GM19239 (cell line): ENCODE data around the gene TM4SF4.
A peak's percentile ranks its signal among the peaks of the same experiment; 100 is the strongest.

Experiments used
- DNase-seq: peaks from one replicate; pipeline ENCODE4 v3.0.0; 2011; ENCODE audit warnings: low spot score; ENCODE audit not compliant: insufficient read length
- FAIRE-seq: peaks from 2 replicates; lab custom pipeline; 2011; peaks lifted over from hg19 to GRCh38; lab: Jason Lieb, UNC

Gene TM4SF4

DNA sequence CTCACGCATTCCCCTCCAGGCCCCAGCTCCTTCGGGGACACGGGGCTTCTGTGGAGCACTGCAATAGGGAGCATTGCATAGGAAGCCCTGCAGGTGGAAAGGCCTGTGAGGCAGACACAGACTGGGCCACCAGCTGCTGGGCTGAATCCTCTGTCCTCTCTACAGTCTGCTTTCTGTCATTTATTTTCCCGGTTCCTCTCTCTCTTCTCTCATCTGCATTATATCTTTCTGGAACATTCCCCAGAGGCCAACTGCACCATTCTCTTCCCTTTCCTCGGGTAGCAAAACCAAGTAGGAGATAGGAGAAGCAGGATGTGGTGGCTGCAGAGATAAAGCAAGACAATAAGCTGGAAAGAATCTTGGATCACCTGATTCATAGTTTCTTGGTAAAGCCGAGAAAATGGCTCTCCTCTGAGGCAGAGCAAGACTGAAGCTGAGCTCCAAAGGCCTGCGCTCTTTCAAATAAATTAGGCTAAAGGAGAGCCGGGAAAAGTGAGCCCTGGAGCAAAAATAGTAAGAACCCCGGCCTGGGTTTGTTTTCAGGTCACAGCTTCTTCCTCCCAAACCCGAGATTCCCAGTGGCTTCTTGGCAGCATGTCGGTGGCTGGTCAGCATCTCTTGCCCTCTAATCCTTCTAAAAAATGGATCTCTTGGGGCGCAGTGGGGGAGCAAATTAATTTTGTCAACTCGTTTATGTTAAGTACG lies 5.3 kb downstream of the TM4SF4 start:
- no peak for DNase-seq
- no peak for FAIRE-seq

DNA sequence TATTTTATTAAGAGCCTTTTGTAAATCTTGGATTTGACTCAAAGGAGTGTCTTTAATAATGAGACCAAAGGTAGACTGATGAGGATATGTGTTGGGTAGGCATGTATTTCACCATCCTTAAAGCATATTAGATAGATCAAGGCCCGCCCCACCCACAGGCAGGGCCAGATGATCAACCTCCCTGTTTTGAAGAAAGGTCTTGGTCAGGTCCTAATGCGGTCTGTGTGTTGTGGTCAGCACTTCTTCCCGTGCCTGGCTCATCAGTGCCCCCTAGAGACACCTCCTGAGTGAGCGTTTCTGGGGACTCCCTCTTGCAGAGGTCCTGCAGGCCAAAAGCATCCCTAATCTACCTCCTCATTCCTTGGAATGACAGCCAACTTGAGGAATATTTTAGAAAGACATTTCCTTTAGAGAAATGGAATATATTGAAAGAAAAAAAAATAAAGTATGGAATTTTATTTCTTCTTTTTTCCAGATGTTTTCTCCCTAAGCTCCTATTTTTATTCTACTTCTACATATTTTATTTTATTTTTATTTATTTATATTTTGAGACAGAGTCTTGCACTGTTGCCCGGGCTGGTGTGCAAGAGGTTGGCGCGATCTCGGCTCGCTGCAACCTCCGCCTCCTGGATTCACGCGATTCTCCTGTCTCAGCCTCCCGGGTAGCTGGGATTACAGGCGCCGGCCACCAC lies 6.0 kb downstream of the TM4SF4 start:
- FAIRE-seq (peak; percentile 90), DNase-seq (peak; percentile 57)

DNA sequence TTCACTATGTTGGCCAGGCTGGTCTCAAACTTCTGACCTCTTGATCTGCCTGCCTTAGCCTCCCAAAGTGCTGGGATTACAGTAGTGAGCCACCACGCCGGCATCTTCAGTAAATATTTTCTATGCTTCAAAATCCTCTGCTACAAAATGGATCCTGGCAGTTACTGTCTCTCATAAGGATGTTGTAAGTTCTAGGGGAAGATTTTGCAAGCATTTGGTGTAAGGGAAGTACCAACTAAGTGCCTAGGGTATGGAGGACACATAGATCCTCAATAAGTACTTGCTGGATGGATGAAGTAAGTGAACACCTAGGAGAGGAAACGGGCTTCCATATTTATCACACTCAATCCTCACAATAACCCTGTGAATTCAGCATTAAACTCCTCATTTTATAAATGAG lies 6.6 kb downstream of the TM4SF4 start:
- FAIRE-seq (no peak), DNase-seq (no peak)

DNA sequence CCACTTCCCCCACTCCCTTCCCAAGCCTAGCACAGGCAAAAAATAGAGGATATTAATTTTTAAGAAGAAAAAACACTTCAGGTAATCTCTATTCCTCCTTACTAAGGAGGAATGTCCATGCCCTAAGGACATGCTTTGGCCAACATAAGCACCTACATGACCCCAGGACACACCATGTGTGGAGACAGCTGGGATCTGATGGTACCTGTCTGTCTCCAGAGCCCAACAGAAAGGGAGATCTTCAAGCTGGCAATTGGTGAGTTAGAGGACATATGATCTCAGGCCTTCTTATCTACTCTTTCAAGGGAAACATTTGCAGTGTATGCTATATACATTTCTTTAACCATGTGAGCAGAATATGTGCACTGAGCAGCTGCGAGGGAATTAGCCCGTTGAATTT lies 7.0 kb downstream of the TM4SF4 start:
- DNase-seq, result no peak
- no peak for FAIRE-seq

DNA sequence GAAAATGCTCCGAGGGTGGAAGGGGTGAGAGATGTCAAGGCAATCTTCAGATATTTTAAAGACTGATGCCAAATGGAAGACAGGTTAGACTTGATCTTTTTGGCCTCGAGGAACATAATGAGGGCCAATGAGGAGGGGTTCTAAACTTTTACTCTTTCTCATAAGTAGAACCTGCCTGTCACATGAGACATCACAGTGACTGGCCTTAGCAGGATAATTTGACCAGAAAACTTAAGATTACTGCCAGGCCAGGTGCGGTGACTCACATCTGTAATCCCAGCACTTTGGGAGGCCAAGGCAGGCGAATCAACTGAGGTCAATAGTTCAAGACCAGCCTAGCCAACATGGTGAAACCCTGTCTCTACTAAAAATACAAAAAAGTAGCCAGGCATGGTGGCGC lies 12.2 kb downstream of the TM4SF4 start:
- DNase-seq (no peak), FAIRE-seq (no peak)

DNA sequence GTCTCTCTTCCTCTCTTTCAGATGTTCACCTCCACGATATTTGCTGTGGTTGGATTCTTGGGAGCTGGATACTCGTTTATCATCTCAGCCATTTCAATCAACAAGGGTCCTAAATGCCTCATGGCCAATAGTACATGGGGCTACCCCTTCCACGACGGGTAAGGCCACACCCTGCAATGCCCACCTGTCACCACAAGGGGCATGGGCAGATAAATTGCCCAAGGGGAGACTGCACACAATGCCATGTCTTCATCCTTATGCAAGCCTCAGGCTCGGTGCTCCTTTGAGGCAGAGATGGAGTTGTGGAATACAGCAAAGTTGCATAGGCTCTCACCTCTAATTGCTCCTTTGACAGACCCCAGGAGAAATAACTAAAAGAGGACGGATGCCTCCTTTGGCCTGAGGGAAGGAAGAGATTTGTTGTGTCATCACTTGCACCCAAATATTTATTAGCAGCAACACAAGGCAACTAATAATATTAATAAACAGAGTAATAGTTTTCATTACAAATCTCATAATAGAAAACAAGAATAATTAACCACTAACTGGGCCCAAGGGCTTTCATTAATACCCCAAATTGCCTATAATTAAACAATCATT lies 13.2 kb downstream of the TM4SF4 start:
- FAIRE-seq, result peak; percentile 33
- peak; percentile 9 for DNase-seq

DNA sequence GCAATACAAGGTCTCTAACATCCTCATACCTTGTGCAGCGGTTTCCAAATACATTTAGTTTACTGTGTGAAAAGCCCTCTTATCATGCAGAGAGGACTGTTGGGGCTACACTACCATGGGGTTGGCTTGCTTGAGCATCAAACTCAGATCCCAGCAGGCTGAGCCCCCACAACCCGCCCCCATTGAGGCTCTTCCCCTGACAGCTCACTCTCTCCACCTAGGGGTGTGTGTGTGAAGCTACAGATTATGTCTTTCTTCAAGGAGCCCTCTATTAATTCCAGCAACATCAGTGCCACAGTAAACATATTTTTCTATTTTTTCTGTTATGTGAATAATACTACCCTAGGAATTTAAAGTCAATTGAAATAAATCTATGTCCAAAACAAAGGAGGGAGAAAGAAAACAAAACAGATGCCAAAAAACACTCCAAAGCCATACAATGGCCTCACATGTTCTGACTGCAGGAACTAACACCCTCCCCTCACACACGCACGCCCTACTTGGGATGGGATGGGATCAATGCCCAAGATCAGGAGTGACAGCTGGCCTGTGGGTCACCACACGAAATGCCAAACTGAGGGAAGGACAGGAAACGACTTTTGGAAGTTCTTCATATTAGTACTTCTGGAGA lies 14.7 kb downstream of the TM4SF4 start:
- DNase-seq, result no peak
- FAIRE-seq, result no peak

DNA sequence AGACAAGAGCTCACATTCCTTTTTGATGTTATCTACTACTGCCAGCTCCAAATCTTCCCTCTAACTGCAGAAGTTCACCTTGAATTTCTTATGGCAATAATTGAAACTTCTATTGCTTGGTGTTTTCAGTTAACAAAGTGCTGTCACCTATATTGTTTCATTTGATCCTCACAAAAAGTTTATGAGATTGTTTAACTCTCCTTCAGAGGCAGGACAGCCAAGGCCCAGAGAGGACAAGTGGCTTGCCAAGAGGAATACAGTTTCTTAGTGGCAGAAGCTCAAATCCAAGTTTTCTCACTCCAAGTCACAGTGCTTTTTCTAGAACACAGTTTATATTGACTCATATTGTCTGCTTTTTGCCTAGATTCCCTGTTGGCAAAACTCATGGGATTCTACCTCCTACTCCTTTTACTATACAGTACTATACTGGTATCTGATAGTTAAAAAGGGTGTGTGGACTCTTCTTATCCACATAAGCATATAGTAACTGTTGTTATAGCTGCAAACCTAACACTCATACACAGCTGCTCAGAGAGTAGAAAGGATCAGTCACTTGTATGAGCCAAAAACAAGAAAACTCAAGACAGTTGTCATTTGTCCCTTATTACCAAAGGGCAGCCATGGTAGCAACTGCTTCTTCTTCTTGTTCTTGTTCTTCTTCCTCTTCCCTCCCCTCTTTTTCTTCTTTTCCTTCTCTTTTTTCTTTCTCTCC lies 15.9 kb downstream of the TM4SF4 start:
- FAIRE-seq (no peak), DNase-seq (no peak)

DNA sequence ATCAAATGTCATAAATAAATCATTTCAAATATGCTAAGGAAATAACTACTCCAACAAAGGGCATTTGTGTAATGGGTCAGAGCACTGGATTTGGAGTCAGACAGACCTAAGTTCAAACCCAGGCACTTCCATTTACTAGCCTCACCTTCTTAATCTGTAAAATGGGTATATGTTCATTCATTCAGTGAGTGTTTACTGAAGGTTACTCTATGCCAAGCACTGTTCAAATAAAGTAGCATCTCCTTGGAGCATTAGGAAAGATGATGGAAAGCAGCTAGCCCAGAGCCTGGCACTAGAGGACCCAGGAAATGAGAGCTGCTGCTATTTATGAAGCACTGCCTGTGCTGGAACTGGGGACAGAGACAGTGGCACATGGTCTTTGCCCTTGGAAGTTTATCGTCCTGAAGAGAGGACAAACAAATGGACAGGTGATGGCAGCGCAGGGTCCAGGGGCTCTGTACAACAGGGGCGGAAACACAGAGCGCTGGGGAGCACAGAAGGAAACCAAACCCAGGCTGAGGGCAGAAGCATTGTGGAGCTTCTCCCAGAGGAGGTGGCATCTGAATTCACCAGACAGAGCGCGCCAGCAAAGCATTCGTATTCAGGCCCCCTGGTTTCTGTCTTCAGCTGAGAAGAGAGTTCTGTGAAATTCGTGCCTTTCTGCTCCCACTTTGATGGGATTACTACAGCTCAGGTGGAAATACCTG lies 19.0 kb downstream of the TM4SF4 start:
- DNase-seq (no peak), FAIRE-seq (no peak)

DNA sequence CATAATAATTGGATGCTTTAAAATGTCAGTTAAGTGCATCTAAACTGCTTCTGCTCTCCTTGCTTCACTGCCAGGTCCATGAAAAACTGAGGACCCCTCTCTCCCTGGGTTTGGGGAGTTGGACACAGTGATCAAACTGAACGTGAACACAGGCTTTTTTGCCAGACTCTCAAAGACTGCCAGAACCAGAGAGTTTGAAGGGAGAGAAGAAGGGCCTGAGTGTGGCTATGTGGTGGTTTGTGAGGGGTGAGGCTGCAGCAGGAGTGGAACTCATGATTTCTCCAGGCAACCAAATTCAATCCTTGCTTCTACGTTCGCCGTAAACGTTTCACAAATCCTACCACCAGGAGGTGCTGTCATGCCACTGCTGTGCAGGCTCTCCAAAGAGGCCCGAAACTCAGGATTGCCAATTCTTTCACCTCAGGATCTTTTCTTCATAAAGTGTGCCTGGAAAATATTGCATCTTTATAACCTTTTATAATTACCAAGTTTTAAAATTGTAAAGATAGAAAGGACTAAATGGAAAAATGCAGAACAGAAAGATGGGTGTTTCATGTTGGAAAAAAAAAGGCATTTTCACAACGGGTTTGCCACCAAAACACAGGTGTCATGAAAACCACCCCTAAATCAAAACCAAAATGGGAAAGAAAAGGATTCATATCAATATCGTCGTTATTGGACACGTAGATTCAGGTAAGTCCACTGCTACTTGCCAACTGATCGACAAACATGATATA lies 19.7 kb downstream of the TM4SF4 start:
- DNase-seq (peak; percentile 27), FAIRE-seq (no peak)

DNA sequence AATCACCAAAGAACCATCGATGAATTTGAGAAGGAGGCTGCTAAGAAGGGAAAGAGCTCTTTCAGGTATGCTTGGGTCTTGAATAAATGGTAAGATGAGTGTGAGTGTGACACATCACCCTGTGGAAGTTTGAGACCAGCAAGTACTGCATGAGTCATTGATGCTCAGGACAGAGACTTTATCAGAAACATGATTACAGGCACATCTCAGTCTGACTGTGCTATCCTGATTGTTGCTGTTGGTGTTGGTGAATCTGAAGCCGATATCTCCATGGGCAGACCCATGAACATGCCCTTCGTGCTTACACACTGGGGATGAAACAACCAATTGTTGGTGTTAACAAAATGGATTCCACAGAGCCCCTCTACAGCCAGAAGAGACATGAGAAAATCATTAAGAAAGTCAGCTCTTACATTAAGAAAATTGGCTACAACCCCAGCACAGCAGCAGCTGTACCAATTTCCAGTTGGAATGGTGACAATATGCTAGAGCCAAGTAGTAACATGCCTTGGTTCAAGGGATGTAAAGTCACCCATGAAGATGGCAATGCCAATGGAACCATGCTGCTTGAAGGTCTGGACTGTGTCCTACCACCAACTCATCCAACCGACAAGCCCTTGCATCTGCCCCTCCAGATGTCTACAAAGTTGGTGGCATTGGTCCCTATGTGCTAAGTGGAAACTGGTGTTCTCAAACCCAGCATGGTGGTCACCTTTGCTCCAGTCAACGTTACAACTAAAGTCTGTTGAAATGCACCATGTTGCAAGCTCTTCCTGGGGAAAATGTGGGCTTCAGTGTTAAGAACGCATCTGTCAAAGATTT lies 20.5 kb downstream of the TM4SF4 start:
- FAIRE-seq (no peak), DNase-seq (no peak)

DNA sequence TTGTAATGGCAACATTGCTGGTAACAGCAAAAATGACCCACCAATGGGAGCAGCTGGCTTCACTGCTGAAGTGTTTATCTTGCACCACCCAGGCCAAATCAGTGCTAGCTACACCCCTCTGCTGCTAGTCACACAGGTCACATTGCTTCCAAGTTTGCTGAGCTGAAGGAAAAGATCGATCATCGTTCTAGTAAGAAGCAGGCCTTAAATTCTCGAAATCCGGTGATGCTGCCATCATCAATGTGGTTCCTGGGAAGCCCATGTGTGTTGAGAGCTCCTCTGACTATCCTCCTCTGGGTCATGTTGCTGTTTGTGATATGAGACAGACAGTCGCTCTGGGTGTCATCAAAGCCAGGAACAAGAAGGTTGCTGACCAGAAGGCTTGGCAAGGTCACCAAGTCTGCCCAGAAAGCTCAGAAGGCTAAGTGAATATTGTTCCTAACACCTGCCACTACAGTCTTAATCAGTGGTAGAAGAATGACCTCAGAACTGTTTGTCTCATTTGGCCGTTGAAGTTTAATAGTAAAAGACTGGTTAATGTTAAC lies 21.2 kb downstream of the TM4SF4 start:
- DNase-seq (no peak), FAIRE-seq (no peak)

DNA sequence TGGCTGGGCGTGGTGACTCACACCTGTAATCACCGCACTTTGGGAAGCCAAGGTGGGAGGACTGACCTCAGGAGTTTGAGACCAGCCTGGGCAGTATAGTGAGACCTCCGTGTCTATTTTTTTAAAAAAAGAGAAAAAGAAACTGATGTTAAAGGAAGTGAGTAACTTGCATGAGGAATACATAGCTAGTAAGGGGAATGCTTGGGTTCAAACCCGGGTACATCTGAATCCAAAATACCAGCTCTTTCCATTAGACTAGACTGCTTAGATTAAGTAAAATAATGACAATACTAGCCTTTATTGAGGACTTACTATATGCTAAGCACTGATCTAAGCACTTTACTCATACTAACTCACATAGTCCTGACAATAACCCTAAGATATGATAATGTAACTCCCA lies 22.4 kb downstream of the TM4SF4 start:
- DNase-seq (no peak), FAIRE-seq (no peak)

DNA sequence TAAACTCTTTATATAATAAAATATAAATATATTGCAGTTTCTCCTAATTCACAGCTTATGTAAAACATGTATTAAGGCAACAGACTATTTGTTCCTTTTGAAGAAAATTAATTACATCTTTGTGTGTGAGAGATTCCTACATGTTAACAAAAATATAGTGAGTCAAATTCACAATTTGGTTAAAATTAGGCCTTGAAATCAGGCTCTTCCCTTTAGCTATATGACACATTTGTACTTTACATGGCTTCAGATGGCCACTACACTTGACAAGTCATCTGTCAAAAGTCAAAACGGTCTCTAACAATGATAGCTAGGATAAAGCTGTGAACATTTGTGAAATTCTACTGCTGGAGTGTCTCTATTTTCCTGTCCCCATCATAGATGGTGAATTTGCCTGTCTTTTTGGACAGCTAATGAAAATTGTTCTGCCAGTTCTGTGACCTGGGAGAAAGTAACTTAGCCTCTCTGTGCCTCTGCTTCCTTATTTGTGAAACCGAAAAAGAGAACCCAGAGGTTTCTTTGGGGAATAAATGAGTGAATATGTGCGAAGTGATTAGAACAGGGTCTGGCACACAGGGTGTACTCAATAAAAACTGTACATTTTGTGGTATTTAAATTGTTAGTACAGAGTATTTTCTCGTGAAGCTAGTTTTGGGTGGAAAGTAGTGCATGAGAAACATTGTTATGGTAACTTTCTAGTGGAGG lies 23.6 kb downstream of the TM4SF4 start:
- no peak for FAIRE-seq
- no peak for DNase-seq

DNA sequence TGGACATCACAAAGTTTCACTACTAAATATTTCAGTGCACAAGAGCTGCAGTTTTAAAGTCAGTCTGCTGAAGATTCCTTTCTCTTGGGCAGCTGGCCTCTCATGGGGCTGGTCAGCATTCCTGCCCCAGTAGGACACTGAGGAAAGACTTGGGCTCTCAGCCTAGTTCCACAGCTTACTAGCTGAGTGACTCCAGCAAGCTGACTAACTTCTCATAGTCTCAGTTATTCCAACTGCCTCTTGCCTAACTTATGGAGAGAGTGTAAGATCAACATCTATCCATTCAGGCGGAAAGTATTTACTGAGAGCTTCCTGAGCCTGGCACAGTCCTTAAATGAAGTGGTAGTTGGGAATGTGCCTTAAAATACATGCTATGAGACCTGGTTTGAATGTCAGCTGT lies 27.0 kb downstream of the TM4SF4 start:
- DNase-seq (no peak), FAIRE-seq (no peak)

DNA sequence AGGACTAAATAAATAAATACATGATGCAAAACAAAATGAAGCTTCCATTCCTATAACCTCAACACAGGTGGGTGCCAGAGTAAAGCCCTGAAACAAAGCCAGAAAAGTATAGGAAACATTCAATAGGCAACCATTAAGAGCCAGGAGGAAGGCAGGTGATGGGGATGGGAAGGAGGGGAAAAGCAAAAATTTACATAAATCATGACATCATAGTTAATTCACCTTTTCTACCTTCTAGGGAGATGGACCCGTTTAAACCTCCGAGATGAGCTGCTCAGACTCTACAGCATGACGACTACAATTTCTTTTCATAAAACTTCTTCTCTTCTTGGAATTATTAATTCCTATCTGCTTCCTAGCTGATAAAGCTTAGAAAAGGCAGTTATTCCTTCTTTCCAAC lies 27.9 kb downstream of the TM4SF4 start:
- no peak for FAIRE-seq
- DNase-seq, result no peak

DNA sequence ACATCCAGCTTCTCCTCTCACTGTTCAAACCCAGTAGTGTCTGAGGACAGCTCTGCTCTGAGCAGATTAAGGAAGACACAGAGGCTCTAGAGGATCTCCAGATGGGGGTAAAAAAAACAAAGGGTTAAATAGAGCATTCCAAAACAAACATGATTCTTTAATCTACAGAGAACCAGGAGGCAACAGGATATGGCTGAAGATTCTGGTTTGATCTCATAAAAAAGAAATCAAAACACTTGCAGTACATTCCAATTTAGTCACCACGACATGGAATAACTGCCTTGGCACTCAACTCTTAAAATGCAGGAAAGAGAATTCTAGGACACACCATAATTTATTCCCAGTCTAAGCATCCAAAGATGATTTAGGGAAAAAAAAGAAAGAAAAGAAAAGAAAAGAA lies 32.0 kb downstream of the TM4SF4 start:
- FAIRE-seq (no peak), DNase-seq (no peak)

DNA sequence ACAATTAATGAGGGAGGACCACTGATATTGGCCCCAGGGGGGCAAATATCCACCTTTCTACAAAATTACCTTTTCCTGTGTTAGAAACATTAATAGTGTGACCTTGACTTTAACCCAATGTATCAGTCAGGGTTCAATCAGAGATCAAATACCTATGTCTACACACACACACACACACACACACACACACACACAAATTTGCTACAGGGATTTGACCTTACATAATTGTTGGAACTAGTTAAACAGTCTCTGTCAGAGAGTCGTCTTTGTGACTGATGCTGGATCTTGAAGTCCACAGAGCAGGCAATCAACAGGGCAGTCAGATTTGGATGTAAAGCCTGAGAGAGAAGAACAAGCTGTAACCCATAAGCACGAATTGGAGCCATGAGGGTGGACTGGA lies 32.5 kb downstream of the TM4SF4 start:
- no peak for FAIRE-seq
- DNase-seq, result no peak
